Cerebellar cortex (tissue), 1 donor: ENCODE measurements around the gene PLXNA2.

Source experiments
- DNase-seq: peaks from one replicate; pipeline ENCODE4 v3.0.0-alpha.2; 2015; ENCODE audit warnings: low spot score

Gene PLXNA2

DNA sequence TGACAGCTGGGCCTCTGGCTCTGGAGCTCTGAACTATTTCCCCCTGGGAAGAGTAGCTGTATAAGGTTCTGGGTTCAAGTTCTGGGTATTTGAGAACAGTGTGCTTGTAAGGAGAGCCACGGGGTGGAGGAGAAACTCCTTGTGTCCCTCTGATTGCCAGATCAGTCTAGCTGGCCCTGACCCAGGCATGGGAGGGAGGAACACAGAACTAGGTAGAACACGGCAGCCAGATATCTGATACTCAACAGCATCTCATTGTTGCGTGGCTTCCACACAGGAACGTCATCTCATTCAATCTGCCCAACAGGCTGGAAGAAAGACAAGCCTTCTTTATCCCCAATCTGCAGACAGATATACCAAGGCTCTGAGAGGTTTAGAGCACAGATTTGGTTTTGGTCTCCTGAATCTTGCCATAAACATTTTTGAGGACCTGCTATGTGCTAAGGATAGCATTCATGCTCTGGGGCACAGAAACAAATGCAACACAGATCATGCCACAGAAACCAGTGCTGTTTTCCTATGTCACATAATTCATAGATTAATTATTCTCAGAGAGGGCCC, 83.8 kb downstream of the PLXNA2 start:
- DNase-seq, result peak; percentile 56

DNA sequence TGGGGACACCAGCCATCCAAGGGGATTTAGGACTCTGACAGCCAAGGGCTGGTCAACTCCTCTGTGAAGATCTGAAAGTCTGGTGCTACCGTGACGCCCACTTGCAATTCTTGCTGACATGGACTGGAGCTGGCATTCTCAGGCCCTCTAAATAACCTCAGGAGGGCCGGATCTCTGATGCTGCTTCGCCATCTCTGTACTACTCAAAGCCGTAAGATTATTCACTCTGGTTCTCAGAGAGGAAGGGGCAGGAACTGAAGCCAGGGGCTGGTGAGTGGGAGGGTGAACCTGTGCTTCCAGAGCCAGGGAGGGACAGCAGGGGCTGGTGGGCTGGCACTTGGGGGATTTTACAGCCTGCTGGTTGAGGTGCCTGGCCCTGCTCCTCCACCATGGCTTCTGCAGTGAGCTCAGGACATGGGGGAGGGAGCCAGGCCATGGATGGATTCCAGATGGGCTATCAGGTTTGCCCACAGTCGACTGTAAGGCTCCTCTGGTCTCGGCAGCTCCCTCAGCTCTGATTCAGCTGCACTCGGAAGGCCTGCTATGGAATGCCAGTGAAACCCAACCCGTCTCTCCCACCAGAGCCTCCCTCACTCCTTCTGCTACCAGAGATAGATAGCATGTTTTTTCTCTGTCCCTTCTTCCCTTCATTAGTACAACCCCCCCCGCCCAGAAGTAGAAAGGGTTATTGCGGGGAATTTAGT, 84.5 kb downstream of the PLXNA2 start:
- peak; percentile 68 for DNase-seq

GRCh38 chr1:208158640-208159554, 85.3 kb downstream of the PLXNA2 start:
- DNase-seq, result no peak

GRCh38 chr1:208157769-208158168, 86.4 kb downstream of the PLXNA2 start:
- DNase-seq, result peak; percentile 57

DNA sequence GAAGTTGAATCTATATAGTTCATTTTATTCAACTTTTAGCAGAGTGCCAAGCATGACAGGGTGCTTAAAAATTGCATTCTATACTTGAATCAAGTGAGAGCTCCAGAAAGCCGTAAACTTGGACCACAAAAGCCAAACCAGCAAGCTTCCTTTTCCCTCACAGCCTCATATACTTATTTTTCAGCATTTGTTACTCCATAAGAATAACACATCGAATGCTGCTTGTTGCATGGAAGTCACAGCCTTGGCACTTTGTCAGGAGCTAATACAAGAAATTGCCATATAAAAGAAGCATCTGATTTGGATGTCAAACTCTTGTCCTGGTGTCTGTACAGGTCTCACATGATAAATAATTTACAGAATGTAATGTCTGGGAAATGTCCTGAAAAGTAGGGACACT, 87.4 kb downstream of the PLXNA2 start:
- DNase-seq, result no peak

DNA sequence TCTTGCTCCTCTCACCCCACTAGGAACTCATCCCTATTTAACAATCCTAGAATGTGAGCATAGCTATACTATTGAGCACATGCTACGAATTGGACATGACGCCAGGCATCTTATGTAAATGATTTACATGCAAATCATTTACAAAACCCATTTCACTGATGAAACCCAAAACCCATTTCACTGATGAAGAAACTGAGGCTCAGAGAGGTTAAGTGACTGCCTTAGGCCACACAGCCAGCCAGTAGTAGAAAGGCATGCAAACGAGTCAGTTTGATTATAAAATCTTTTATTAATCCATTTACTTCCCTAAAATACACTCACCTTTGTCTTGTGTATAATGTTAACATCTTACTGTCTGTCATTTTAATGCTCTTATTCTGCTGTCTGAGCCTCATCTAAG, 87.9 kb downstream of the PLXNA2 start:
- DNase-seq, result no peak

GRCh38 chr1:208154679-208155642, 89.2 kb downstream of the PLXNA2 start:
- no peak for DNase-seq

- no peak for DNase-seq
Observed at GRCh38 chr1:208154040-208154439, 90.1 kb downstream of the PLXNA2 start.

GRCh38 chr1:208153386-208153785, 90.8 kb downstream of the PLXNA2 start:
- no peak for DNase-seq

GRCh38 chr1:208151728-208152598, 92.2 kb downstream of the PLXNA2 start:
- DNase-seq, result no peak

- no peak for DNase-seq
Observed at GRCh38 chr1:208150833-208151458, 93.2 kb downstream of the PLXNA2 start.

DNA sequence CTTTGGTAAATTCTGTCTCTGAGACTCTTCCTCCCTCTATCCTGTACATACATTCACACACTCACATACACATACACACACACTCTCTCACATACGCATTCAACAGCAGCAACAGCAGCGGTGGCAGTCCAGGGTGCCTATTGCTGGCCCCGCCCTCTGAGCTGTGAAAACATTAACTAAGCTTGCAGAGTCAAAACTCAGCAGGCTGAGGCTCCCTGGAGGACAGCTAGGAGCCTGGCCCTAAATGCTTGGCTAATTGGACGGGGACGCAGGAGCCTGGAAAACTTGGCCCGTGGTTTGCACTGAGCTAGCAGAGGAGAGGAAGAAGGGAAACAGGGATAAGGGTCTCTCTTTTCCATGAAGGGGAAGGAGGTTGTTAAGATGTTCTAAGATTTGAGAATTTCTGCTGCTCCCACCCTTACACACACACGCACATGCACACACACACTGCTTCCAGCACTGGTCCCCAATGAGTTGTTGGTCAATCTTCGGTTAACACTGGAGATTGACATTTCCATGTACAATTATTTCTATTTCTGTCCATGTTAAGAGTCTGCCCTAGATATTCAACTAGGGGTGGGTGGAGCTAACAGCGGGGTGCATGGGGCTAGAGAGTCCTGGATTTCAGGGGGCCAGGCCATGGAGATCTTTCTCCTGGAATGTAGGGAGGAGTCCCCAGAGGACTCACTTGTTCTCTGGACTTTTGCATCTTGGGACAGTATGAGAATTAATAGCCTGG, 94.2 kb downstream of the PLXNA2 start:
- DNase-seq, result no peak

- no peak for DNase-seq
Observed at GRCh38 chr1:208149213-208149612, 95.0 kb downstream of the PLXNA2 start.

GRCh38 chr1:208148380-208148779, 95.8 kb downstream of the PLXNA2 start:
- no peak for DNase-seq

DNA sequence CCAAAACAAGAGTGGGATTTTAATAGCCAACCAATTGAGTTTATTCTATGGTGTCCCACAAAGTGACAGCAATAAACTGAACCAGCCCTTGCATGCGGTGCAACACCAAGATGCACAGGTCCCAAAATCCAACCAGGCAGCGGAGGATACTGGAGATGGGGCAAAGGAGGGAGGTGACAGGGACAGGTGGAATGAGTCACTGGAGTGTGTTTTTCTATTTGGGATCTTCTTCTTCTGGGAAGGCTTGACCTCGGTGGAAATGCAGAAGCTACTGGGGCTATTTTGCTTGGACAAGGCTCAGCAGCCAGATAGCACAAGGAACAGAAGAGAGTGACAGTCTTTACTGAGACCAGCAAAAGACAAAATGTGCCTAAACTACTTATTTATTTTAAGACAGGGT, 97.5 kb downstream of the PLXNA2 start:
- DNase-seq, result no peak

- no peak for DNase-seq
Observed at GRCh38 chr1:208145167-208145566, 99.0 kb downstream of the PLXNA2 start.

- DNase-seq, result no peak
Observed at GRCh38 chr1:208142590-208143382, 101.4 kb downstream of the PLXNA2 start.

GRCh38 chr1:208141610-208142192, 102.5 kb downstream of the PLXNA2 start:
- DNase-seq, result no peak
